Fibroblast of gingiva (primary cell): ENCODE results near the gene KRTAP4-5.
A peak's percentile ranks its signal among the peaks of the same experiment; 100 is the strongest.
"Not testable (repeated sequence)": the region's sequence is repeated elsewhere in the genome, so short reads cannot be mapped to it uniquely, and the experiment has no call there.

ENCODE experiments used
- DNase-seq: peaks from one replicate; pipeline ENCODE4 v3.0.0-alpha.2; 2011; ENCODE audit warnings: low read depth

Gene KRTAP4-5

GRCh38 chr17:41147531-41148204, 2.0 kb downstream of the KRTAP4-5 start:
- DNase-seq: no peak

DNA sequence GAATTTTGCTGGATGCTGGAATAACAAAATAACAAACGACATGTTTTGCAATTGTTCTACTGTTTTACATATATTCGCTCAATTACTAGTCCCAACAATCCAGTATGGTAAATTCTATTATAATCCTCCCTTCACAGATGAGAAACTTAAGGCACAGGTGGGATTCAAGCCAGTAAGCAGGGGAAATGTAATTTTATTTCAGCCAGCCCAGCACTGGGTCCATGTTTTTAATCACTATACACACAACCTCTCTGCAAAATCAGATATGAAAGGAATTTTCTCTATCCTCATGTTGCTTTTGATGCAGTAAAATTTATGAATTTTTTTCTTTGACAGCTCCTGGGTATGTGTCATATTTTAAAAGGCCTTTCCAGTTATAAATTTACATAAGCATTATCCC, 4.4 kb downstream of the KRTAP4-5 start:
- no peak for DNase-seq

GRCh38 chr17:41144846-41145245, 4.8 kb downstream of the KRTAP4-5 start:
- DNase-seq: no peak

DNA sequence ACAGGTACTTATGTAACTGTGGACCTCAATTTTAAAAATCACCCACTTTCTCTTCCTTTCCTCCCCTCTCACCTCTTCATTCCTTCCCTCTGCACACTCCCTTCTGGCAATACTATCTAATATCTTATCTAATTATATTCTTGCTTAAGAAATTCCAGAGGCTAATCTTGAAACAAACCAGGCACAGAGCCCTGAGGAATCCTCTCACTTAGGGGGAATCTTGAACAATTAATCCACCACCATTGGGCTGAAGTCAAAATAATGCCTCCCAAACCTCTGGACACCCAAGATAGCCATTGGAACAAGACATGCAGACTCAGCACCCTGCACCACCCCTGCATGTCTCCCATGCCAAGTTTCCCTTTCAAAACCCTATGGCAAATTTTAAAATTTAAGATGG, 8.3 kb downstream of the KRTAP4-5 start:
- no peak for DNase-seq

- peak; percentile 17 for DNase-seq
Measured at GRCh38 chr17:41140360-41141131, 9.1 kb downstream of the KRTAP4-5 start, which contains the start of gene KRTAP4-6. TSS of gene KRTAP4-6 (minus strand) at chr17:41140544. CDS start at chr17:41140487, 57 bp downstream.

DNA sequence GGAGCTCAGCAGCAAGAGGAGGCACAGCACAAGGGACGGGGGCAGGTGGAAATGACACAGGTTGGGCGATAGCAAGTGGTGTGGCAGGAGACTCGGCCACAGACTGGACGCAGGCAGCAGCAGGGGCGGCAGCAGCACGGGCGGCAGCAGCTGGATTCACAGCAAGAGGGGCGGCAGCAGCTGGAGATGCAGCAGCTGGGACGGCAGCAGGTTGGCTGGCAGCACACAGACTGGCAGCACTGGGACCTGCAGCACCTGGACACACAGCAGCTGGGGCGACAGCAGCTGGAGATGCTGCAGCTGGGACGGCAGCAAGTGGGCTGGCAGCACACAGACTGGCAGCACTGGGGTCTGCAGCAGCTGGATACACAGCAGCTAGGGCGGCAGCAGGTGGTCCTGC, 9.8 kb downstream of the KRTAP4-5 start:
- DNase-seq: not testable (repeated sequence)

- no peak for DNase-seq
Measured at GRCh38 chr17:41133880-41134735, 15.5 kb downstream of the KRTAP4-5 start.

DNA sequence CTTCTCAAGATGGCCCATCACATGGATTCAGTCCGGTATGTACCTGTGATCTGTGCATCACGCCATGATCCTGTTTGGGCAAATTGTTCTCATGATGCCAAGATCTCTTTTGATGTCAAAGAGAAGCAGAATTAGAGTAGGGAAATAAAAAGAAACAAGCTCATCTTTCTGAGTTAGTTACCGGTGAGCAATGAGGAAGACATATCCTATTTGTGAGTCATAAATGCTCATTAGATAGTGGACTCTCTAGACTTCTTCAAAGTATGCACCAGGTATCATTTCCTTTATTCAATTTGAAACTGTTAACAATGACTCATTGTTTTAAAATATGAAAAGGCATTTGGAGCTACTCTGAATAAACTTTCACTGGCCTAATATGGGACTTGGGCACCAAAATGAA, 17.6 kb downstream of the KRTAP4-5 start:
- no peak for DNase-seq

GRCh38 chr17:41127371-41127770, 22.3 kb downstream of the KRTAP4-5 start:
- no peak for DNase-seq

DNA sequence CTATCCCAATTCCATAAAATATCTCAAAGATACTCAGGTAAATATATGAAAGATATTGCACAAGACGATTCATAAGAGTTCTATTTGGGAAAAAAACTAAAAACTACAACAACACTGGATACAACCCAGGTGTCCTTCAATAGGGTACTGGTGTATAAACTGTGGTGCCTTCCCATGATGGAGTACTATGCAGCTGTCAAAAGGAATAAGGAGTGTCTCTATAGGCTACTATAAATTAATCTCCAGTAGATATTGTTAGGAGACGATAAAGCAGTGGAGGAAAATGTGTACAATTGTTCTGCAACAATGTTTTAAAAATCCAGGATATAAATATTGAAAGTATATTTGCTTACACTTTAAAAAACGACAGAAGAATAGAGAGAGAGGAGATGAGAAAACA, 23.2 kb downstream of the KRTAP4-5 start:
- no peak for DNase-seq

GRCh38 chr17:41125064-41125463, 24.6 kb downstream of the KRTAP4-5 start:
- DNase-seq: no peak

DNA sequence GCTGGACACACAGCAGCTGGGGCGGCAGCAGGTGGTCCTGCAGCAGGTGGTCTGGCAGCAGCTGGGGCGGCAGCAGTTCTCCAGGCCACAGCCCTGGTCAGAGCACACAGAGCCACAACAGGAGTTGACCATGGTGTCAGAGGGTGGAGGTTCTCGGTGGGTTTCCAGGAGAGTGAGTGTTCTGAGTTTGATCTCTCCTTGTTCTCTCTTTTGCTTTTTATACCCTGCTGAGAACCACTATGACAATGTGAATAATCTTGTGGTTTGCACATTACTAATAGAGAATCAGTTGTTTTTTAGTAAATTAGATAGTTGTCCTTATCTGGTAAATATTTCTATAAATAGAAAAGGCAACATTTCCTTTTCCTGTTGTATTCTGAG, 25.6 kb downstream of the KRTAP4-5 start, which contains the start of gene KRTAP4-12:
Gene KRTAP4-12 (minus strand): TSS at position 192 of the 381 bp plus-strand sequence. CDS start 60 bp downstream, at position 132.
- DNase-seq: not testable (repeated sequence)

GRCh38 chr17:41123292-41123990, 26.2 kb downstream of the KRTAP4-5 start:
- DNase-seq: not testable (repeated sequence)

DNA sequence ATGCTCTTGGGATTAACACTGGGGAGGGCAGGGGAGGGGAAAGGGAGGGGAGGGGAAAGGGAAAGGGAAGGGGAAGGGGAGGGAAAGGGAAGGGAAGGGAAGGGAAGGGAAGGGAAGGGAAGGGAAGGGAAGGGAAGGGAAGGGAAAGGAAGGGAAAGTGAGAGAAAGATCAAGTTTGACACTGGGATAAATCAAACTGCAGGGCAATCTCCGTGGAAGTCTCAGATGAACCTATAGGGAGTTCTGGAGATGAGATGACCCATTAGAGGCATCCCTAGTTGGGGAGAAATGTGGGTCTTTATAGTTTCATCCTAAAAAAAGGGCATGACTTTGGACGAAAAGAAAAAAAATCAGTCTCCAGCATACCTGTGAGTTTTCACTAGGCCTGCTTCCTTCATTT, 27.9 kb downstream of the KRTAP4-5 start:
- no peak for DNase-seq

DNA sequence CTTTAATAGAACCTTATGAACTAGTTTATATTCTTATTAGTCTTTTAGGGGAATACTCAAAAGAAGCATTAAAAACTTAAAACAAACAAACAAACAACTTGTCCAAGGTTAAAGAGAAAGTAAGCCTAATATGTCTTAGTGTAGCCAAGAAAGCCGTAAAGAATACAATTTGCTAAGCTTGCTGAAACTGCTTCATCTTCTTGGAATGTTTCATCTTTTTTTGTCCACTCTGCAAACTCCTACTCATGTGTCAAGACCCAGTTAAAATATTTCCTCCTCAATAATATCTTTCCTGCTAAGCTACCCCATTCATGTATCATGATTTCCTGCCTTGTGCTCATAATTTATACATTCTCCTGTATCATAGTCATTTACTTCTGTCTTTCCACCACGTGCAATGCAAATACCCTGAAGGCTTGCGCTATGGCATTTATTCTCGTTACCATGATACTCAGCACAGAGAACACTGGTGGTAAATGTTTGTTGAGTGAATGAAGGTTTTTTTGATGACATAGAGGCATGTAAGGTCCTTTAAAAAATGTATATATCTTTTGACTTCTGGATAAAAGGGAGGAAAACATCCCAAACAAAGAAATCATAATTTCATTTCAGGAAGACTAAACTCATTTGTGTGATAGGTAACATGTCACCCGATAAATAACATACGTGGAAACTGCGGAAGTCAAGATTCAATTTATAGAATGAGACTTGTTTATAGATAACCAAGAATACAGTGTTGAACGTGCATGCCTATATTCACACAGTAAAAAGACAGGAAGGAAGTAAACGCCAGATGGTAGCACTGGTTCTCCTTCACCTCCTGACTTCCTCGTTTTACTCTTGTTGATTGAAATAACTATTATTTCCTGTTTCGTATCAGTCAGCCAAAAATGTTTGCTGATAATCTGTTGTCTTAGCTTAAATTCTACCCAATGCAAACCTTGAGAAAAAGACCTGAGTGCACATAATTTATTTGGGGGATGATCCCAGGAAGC, 29.6 kb downstream of the KRTAP4-5 start:
- not testable (repeated sequence) for DNase-seq

DNA sequence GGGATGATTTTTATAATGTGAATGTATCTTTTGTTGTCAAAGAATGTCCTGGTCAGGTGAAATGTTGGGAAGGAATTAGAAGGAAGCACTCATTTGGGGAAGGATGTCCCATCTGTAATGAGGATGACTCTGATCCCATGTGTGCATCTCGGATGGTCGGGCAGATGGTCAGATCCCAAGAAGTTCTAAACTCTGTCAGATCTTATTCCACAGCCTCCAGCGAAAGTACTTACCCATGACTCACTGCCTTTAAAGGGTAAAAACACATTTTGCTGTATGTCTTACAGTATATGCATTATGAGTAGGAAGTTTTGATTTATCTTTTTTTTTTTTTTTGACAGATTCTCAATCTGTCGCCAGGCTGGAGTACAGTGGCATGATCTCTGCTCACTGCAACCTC, 30.9 kb downstream of the KRTAP4-5 start:
- DNase-seq: no peak

GRCh38 chr17:41117846-41118386, 31.7 kb downstream of the KRTAP4-5 start, which contains the start of gene KRTAP4-11:
TSS of gene KRTAP4-11 (minus strand) at chr17:41118373. CDS start at chr17:41118315, 58 bp downstream.
- not testable (repeated sequence) for DNase-seq

- DNase-seq: no peak
Measured at GRCh38 chr17:41116297-41116696, 33.3 kb downstream of the KRTAP4-5 start.

DNA sequence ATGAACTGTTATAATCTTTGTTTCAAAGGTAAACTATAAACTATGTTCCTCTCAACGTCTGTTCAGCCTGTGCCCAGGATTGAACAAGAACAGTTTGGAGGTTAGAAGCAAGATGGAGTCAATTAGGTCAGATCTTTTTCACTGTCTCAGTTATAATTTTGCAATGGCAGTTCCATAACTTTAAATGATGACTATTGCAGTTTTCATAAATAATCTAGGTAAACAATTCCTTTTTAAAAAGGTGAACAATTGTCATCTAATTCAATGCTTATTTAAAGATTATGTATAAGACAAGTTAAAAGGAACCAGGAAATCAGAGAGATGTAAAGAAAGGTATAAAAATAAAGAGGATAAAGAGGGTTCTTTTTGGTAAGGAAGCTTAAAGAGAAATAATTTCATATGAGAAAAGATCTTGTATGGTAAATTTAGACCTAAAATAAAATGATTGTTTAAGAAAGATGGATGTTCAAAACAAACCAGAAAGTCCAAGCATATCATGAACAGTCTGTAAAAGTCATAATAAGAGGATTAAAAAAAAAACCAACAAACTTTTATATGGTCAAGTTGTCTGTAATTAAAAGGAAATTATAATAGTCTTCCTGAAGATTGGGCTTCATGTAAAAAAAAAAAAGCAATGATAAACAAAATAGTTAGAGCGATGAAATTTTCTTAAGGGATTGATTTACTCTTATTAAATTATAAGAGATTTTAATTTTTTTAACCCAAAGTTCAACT, 38.3 kb downstream of the KRTAP4-5 start:
- DNase-seq: no peak
